ENCODE data around the gene COL11A2.

- TF ChIP-seq YY1 (IDR thresholded peaks at IDR 0.05; ENCODE audit: low read depth), result no peak
- TF ChIP-seq TAF1 (IDR thresholded peaks at IDR 0.05; ENCODE audit: low read depth), result no peak
- no peak for TF ChIP-seq USF1 (IDR thresholded peaks at IDR 0.05)
- no peak for TF ChIP-seq CEBPB (IDR thresholded peaks at IDR 0.05)
- TF ChIP-seq MAX (IDR thresholded peaks at IDR 0.05), result no peak
- TF ChIP-seq EP300 (IDR thresholded peaks at IDR 0.05; ENCODE audit: borderline replicate concordance), result no peak
- TF ChIP-seq TEAD4 (IDR thresholded peaks at IDR 0.05), result no peak
- no peak for TF ChIP-seq CREB1 (IDR thresholded peaks at IDR 0.05; ENCODE audit: low read depth)
- TF ChIP-seq, protein P1, sequence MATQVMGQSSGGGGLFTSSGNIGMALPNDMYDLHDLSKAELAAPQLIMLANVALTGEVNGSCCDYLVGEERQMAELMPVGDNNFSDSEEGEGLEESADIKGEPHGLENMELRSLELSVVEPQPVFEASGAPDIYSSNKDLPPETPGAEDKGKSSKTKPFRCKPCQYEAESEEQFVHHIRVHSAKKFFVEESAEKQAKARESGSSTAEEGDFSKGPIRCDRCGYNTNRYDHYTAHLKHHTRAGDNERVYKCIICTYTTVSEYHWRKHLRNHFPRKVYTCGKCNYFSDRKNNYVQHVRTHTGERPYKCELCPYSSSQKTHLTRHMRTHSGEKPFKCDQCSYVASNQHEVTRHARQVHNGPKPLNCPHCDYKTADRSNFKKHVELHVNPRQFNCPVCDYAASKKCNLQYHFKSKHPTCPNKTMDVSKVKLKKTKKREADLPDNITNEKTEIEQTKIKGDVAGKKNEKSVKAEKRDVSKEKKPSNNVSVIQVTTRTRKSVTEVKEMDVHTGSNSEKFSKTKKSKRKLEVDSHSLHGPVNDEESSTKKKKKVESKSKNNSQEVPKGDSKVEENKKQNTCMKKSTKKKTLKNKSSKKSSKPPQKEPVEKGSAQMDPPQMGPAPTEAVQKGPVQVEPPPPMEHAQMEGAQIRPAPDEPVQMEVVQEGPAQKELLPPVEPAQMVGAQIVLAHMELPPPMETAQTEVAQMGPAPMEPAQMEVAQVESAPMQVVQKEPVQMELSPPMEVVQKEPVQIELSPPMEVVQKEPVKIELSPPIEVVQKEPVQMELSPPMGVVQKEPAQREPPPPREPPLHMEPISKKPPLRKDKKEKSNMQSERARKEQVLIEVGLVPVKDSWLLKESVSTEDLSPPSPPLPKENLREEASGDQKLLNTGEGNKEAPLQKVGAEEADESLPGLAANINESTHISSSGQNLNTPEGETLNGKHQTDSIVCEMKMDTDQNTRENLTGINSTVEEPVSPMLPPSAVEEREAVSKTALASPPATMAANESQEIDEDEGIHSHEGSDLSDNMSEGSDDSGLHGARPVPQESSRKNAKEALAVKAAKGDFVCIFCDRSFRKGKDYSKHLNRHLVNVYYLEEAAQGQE (IDR thresholded peaks at IDR 0.05; ENCODE audit: low read depth), result no peak
- no peak for TF ChIP-seq FOXM1 (IDR thresholded peaks at IDR 0.05; ENCODE audit: borderline replicate concordance, low read depth)
- no peak for TF ChIP-seq TCF12 (IDR thresholded peaks at IDR 0.05; ENCODE audit: low read depth)
- no peak for TF ChIP-seq EGR1 (IDR thresholded peaks at IDR 0.05)
These were observed 21.0 kb downstream of the COL11A2 start for GRCh38 chr6:33171016-33171879.
